ENCODE measurements around the gene DMBX1. TPM values are rescaled to one million over a fixed set of nuclear protein-coding genes. Genes with fewer than 3 reads are reported as not detected.

The DMBX1 gene
- total RNA-seq, 2 experiments from 2014 or later = not detected

DNA sequence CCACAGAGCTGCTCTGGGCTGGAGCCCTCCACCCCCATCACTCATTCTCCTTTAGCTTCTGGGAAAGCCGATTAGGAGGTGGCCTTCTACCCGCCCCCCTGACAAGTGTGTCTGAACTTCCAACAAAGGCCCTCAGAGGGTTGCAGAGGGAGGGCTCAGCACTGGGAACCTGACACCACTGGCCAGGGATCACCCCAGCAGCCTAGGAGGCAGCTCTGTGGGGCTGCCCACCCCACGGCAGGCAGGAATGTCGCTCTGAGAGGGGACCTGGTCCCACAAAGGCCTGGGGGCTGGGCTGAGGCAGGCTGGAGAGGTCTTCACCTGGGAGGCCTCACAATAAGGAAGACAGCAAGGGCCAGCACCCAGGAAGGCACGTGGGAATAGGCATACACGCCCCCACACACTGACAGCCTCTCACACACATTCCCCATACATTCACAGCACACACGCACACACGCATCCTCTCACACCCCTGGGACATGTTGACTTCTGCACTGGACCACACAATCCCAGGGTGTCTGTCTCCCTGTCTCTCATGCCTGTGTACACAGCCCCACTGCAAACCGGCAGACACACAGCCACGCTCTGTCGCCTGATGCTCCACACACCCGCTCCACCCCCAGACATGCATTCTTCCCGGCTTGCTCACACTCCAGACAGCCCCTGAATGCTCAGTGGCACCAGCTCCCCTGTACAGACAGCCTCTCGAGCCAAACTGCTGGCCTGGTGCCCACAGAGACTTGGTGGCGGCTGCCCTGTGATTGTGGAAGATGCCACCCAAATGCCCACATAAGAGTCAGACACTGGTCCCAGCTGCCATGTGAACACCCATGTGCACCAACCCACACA is 30.7 kb downstream of the DMBX1 start:
- ChIA-PET CTCF (ENCODE audit: unreplicated experiment) (interaction anchor here (1.4 kb wide), 1 partner anchor 43 kb away, joined by 3 read pairs; no protein-coding TSS in a partner anchor), POLR2A (no interaction called here)
- Histone ChIP-seq H3K27ac (ENCODE audit: low read depth, low read length, poor library complexity, severe bottlenecking) (no peak overlapping the region), H3K4me2 (ENCODE audit: low read length) (no peak overlapping the region), H3K36me3 (ENCODE audit: insufficient read depth, low read length) (no peaks in the 10 kb centered on the region), H3K4me1 (ENCODE audit: insufficient read depth, low read length, poor library complexity, severe bottlenecking) (no peaks in the 10 kb centered on the region), H4K20me1 (ENCODE audit: insufficient read depth, low read length) (no peaks in the 10 kb centered on the region; the same call in 1 of the 2 replicates), H2AFZ (ENCODE audit: low read length) (no peak overlapping the region), H3K79me2 (ENCODE audit: insufficient read depth, low read depth, low read length) (no peaks in the 10 kb centered on the region), H3K4me3 (ENCODE audit: low read depth, low read length, poor library complexity, severe bottlenecking) (no peak overlapping the region), H3K9me2 (ENCODE audit: insufficient read depth, low read length) (no peaks in the 10 kb centered on the region), H3K9me3 (ENCODE audit: low read length) (no peaks in the 10 kb centered on the region)
- TF ChIP-seq, protein P1, sequence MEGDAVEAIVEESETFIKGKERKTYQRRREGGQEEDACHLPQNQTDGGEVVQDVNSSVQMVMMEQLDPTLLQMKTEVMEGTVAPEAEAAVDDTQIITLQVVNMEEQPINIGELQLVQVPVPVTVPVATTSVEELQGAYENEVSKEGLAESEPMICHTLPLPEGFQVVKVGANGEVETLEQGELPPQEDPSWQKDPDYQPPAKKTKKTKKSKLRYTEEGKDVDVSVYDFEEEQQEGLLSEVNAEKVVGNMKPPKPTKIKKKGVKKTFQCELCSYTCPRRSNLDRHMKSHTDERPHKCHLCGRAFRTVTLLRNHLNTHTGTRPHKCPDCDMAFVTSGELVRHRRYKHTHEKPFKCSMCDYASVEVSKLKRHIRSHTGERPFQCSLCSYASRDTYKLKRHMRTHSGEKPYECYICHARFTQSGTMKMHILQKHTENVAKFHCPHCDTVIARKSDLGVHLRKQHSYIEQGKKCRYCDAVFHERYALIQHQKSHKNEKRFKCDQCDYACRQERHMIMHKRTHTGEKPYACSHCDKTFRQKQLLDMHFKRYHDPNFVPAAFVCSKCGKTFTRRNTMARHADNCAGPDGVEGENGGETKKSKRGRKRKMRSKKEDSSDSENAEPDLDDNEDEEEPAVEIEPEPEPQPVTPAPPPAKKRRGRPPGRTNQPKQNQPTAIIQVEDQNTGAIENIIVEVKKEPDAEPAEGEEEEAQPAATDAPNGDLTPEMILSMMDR (conservative IDR thresholded peaks at IDR 0.05; ENCODE audit: low read length) = no peak
- TF ChIP-seq EZH2phosphoT487 (IDR thresholded peaks at IDR 0.05; ENCODE audit: borderline replicate concordance, low read depth, low read length) = no peak
- intact Hi-C loops (cut with micrococcal nuclease; ENCODE audit: unreplicated experiment) = no loop called here
- BruUV-seq (replicated peaks) = no TSS peak
- DNase-seq (ENCODE audit: low spot score) = no peak

DNA sequence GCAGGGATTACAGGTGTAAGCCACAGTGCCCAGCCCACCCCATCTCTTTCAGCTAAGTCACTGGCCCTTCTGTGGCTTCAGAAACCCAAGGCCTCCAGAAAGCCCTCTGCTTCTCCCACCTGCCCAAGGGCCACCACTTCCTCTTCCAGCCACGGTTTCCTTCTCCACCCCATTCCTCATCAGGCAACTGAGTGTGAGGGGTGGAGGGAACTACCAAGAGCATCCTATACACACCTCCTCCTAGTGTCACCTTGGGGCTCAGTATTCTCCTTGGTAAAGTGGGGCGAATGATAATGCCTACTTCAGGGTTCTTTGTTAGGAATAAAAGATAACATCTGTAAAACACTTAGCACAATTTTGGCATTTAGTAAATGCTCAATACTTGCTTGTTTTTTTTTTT is 31.8 kb downstream of the DMBX1 start:
- ChIA-PET POLR2A (interaction anchor here (0.7 to 1.1 kb wide), 3 partner anchors 15 to 1974 kb away, joined by 3 read pairs; no protein-coding TSS in a partner anchor), CTCF (ENCODE audit: unreplicated experiment) (no interaction called here)
- no peak overlapping the region for H3K27ac ChIP-seq (ENCODE audit: low read depth, low read length, poor library complexity, severe bottlenecking)
- no peak overlapping the region for H3K4me3 ChIP-seq (ENCODE audit: low read depth, low read length, poor library complexity, severe bottlenecking)
- BruUV-seq (replicated peaks) = no TSS peak
- TF ChIP-seq EZH2phosphoT487 (IDR thresholded peaks at IDR 0.05; ENCODE audit: borderline replicate concordance, low read depth, low read length) = no peak
- TF ChIP-seq, protein P1 (conservative IDR thresholded peaks at IDR 0.05; ENCODE audit: low read length) = no peak
- no peaks in the 10 kb centered on the region for H3K36me3 ChIP-seq (ENCODE audit: insufficient read depth, low read length)
- no peaks in the 10 kb centered on the region for H3K79me2 ChIP-seq (ENCODE audit: insufficient read depth, low read depth, low read length)
- no peaks in the 10 kb centered on the region for H3K4me1 ChIP-seq (ENCODE audit: insufficient read depth, low read length, poor library complexity, severe bottlenecking)
- no peak for DNase-seq (ENCODE audit: low spot score)
- H2AFZ ChIP-seq (ENCODE audit: low read length) = no peak overlapping the region
- intact Hi-C loops (cut with micrococcal nuclease; ENCODE audit: unreplicated experiment) = no loop called here
- no peak overlapping the region for H3K4me2 ChIP-seq (ENCODE audit: low read length)
- no peaks in the 10 kb centered on the region; the same call in 1 of the 2 replicates for H4K20me1 ChIP-seq (ENCODE audit: insufficient read depth, low read length)
- H3K9me2 ChIP-seq (ENCODE audit: insufficient read depth, low read length) = no peaks in the 10 kb centered on the region
- H3K9me3 ChIP-seq (ENCODE audit: low read length) = no peaks in the 10 kb centered on the region

All from OCI-LY7 (cell line).